NCI-H524 treated with DMSO at 0.1 percent for 48 hours (cell line): ENCODE data around the gene MLST8.

Experiments
- DNase-seq: peaks from one replicate; lab custom pipeline; 2025; lab: John Stamatoyannopoulos, UW

Gene MLST8

DNA sequence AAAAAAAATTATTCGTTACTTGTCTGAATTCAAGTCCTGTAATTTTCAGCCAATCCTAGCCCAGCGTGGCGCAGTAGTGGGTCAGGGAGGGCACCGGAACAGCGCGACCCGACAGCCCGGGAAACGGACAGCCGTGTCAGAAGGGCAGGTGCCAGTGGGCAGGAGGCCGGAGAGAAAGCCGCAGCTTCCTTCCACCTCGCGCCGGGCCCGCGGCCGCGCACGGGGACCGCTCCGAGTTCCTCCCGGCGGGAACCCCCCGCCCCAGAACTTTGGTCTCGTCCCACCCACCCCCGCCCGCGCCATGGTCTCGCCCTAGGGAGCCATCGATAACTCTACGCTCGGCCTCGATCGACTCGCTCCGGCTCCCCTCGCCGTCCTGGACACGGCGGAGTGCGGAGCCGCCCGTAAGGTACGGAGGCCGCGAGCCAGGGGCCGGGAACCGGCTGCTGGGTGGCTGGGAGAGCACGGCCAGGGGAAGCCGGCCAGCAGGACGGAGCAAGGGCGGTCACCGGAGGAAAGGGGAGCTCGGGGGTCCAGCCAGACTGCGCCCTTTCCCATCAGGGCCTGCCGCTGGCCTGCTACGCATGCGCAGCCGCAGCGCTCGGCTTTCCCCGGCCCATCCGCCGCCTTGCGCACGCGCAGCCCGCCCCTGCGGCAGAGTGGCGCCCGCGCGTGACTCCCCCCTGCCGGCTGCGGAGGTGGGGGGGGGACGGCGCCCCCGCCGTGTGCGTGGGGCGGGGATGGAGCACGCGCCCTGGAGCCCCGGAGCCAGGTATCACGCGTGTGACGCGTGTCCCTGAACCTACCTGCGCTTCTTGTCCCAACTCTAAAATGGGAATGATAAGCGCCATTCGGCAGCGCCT lies at the start of gene MLST8:
MLST8 (plus strand) TSS at position 351 of the 863 bp plus-strand sequence. CDS start 632 bp downstream, outside the sequence.
- no peak for DNase-seq

DNA sequence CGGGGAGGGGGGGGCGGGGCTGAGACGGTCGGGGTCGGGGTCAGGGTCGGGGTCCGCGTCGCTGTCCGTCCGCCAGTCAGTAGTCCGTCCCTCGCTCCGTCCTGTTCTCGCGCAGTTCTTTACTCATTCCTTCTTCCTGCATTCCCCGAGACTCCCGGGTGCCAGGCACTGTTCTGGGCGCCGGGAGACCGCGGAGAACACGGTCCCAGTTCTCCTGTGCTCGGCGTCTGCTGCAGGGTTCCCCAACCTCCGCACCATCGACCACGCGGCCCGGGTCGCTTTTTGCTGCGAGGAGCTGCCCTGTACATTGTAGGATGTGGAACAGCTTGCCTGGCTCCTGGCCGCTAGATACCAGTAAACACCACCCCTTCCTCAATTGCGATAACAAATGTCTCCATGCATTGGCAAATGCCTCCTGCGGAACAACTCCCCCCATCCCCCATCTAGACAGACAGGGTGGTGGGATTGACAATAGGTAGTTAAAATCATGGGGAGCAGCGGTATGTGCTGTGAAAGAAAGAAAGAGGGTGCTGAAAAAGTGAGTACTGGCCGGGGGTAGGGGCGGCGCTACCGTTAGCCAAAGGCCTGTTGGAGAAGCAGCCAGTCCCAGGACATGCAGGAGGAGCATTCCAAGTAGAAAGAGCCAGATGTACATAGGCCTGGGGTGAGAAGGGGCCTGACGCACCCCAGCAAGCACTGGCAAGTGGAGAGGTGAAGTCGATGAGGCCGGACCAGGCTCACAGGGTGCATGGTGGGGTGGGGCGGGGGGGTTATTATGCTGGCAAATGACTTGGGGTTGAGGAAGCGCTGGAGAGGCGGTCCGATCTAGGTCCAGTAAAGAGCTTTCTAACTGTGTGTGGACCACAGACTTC lies 49.0 kb upstream of the MLST8 start:
- no peak for DNase-seq

DNA sequence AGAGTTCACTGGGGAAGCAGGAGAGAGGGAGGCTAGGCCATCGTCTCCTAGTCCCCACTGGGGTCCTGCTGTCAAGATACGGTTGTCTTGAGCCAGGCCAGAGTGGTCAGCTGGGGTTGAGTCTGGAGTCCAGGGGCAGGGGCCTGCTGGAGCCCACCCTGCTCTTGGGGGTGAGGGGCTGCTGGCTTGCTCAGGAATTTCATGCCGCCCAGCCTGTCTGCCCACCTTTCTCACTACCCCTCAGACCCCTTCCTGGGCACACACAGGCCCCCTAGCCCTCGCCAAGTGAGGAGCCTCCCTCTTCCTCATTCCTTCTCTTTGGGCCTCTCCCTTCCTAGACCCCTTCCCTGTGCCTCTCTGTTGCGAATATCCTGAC lies 48.4 kb upstream of the MLST8 start:
- DNase-seq: no peak

- no peak for DNase-seq
Measured at GRCh38 chr16:2157480-2158261, 47.6 kb upstream of the MLST8 start.

- DNase-seq: no peak
Measured at GRCh38 chr16:2158262-2158638, 47.0 kb upstream of the MLST8 start.

DNA sequence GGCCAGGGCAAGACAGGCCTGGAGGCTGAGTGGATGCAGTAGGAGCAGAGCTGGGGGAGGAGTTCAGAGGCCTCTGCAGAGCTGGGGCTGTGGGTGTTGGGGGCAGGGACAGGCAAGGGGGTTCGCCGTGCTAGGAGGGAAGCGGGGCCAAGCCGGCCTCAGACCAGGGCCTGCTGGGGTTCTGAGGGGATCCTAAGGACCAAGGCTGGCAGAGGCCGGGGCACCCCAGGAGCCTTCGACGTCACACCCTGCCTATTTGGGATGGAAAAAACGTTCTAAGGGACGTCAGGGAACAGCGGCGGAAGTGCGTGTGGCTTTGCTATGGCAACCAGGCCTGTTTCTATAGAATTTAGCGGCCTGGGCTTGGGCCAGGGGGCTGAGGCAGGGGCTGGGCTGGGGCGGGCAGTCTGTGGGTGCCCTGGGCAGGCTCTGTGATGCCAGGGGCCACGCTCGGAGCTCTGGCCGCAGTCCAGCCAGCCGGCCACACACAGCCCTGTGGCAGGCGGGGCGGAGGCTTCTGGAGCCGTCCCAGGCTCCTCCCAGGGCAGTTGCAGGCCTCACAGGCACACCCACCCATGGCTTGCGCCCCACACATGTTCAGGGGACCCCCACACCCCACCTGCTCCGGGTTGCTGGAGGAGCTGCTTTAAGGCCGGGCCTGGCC lies 45.9 kb upstream of the MLST8 start:
- no peak for DNase-seq

- no peak for DNase-seq
Measured at GRCh38 chr16:2160915-2161551, 44.2 kb upstream of the MLST8 start.

- DNase-seq: no peak
Measured at GRCh38 chr16:2161911-2162310, 43.3 kb upstream of the MLST8 start.

- no peak for DNase-seq
Measured at GRCh38 chr16:2162676-2163118, 42.6 kb upstream of the MLST8 start.

DNA sequence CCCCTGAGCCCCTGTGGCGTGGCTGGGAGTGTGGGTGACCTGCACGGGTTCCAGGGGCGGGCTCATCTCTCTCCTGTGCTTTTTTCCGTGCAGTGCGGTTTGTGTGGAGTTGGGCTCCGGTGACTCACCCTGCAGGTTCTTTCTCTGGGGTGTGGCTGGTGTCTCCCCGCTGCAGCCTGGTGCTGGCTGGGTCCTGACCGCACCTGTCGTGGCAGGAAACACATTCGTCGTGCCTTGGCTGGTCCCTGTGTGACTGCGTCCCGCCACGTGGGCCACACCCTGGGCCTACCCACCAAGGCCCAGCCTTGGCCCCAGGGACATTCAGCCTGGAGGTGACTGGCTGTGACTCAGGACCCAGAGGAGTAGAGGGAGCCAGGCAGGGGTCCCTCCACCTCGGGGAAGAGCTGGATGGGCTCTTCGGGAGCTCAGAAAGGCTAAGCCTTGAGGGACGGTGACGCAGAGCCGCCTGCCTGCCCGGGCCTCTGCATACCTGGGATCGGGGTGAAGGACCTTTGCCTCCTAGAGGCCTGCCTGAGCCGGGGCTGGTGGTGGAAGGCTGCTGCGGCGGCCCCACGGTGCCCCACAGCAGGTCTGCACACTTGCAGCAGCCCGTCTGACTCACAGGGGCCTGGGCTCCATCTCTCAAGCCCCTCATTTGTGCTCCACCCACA lies 41.9 kb upstream of the MLST8 start:
- no peak for DNase-seq

- DNase-seq: no peak
Measured at GRCh38 chr16:2165861-2166260, 39.4 kb upstream of the MLST8 start.

- DNase-seq: no peak
Measured at GRCh38 chr16:2166263-2167067, 38.8 kb upstream of the MLST8 start.

DNA sequence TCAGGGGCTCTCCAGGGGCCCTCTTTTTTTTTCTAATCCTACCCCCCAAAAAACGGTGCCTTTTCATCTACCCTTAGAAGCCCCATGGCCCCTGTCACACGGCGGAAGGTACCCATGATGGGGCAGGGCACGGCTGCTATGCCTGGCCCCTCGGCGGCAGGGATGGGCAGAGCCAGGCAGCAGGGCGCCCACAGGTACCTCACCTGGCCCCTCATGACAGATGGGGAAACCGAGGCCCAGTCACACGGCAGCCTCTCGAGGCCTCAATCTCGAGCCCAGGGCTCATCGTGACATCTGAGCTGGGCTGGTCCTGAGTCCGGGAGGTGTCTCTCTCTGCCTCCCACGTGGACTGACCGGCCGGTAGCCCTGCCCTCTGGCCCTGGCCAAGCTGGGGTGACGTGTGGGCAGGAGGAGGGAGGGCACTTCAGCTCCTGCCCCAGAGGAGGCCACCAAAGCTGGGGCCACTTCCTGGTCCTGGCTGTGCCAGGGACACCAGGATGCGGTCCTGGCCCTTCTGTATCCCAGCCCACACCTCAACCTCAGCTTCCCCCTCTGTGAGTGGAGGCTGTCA lies 38.1 kb upstream of the MLST8 start:
- no peak for DNase-seq

DNA sequence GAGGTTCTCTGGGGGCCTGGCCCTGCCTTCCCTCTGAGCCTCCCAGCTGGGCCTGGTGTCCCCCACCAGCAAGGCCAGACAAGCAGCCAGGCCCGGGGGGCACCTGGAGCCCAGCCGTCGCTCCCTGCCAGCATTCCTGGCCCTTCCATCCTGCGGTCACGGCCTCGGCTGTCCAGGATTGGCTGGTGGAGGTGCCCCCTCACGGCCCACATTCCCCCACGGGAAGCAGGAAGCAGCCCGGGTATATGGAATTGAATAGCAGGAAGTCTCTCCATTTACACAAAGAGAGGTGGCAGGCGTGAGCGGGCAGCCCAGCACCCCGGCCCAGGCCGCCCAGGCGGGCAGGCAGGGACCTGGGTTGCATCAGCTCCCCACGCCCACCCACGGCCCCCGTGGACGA lies 35.2 kb upstream of the MLST8 start:
- no peak for DNase-seq

- no peak for DNase-seq
Measured at GRCh38 chr16:2170587-2171435, 34.4 kb upstream of the MLST8 start.

GRCh38 chr16:2171601-2172178 lies 33.6 kb upstream of the MLST8 start:
- DNase-seq: no peak

DNA sequence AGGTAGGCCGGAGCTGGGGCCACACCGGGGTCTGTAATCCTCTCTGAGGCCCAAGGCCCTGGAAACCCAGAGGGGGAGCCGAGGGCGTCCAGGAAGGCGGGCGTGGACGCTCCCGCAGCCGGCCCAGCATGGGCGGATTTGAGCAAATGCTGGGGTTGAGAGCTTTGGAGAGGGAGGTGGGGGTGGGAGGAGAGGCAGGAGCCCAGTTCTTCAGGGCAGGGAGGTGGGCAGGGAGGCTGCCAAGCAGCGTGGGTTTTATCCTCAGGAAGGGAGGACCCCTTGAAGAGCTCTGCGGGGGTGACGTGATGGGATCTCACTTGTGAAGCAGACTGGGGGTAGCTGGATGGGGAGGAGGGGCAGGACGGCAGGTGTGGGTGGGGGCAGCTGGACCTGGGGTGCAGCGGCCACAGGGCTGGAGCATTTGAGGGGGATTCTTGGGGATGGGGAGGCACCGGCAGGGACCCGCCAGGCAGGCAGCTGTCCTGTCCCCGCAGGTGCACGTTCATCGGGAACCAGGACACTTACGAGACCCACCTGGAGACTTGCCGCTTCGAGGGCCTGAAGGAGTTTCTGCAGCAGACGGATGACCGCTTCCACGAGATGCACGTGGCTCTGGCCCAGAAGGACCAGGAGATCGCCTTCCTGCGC lies 32.4 kb upstream of the MLST8 start:
- DNase-seq: no peak

DNA sequence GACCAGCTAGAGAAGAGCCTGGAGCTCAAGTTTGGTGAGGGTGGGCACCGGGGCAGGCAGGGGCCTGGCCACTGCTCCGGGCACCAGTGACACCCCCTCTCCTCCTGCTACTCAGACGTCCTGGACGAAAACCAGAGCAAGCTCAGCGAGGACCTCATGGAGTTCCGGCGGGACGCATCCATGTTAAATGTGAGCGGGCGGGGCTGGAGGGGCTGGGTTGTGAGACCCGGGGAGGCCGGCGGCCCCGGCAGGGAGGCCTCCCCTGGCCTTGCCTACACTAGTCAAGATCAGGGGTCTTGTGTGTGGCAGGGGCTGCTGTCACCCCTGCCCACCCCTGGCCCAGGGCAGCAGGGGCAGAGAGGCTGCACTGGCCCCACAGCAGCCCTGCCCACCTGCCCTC lies 31.9 kb upstream of the MLST8 start:
- DNase-seq: no peak
